Measurements from ENCODE around the gene YJU2.

- TF ChIP-seq CTCF (IDR thresholded peaks at IDR 0.05) (no peak), POLR2A (IDR thresholded peaks at IDR 0.05) (no peak)
Observed at GRCh38 chr19:4300589-4300988, 53.7 kb downstream of the YJU2 start.

Data from lower leg skin (tissue), 3 donors.